GM23338 (cell line): ENCODE measurements around the gene HTR6. TPM values are rescaled to one million over a fixed set of nuclear protein-coding genes. Genes with fewer than 3 reads are reported as not detected.

Source experiments
- ATAC-seq: fragments of 200-7000 bp; cut with Tn5 transposase; 3 replicates; pipeline ENCODE4 v1.9.1; 2020
- DNase-seq: peaks from one replicate; pipeline ENCODE4 v3.0.0-alpha.2; 2015; ENCODE audit warnings: low spot score
- H2AFZ ChIP-seq: fragments of 200-600 bp; sonication (generic); 2 replicates; pipeline ENCODE4 v1.8.0; 2016; ENCODE audit warnings: antibody characterized with exemption, mild to moderate bottlenecking, moderate library complexity
- H3F3A ChIP-seq: fragments of 200-600 bp; sonication (generic); replicated peaks from 2 replicates; pipeline ENCODE4 v1.8.0; 2017; ENCODE audit warnings: antibody characterized with exemption, mixed run types, low read depth
- H3K27ac ChIP-seq: fragments of 200-600 bp; sonication (generic); 2 replicates; pipeline ENCODE4 v1.6.1; 2016; ENCODE audit warnings: low read depth
- H3K27me3 ChIP-seq: fragments of 200-600 bp; sonication (generic); 2 replicates; pipeline ENCODE4 v1.8.0; 2016; ENCODE audit warnings: mild to moderate bottlenecking, mixed run types, moderate library complexity; ENCODE audit not compliant: insufficient read depth
- H3K36me3 ChIP-seq: fragments of 200-600 bp; sonication (generic); 2 replicates; pipeline ENCODE4 v1.8.0; 2016; ENCODE audit warnings: mild to moderate bottlenecking; ENCODE audit not compliant: insufficient read depth
- H3K4me1 ChIP-seq: fragments of 200-600 bp; sonication (generic); 2 replicates; pipeline ENCODE4 v1.8.0; 2016; ENCODE audit warnings: mild to moderate bottlenecking, moderate library complexity; ENCODE audit not compliant: insufficient read depth
- H3K4me2 ChIP-seq: fragments of 200-600 bp; sonication (generic); 2 replicates; pipeline ENCODE4 v1.7.1; 2017; ENCODE audit warnings: mixed run types
- H3K4me3 ChIP-seq: fragments of 200-600 bp; sonication (generic); 2 replicates; pipeline ENCODE4 v1.6.1; 2016; ENCODE audit warnings: mixed run types
- H3K79me2 ChIP-seq: fragments of 200-600 bp; sonication (generic); replicated peaks from 2 replicates; pipeline ENCODE4 v1.8.0; 2017; ENCODE audit warnings: mild to moderate bottlenecking; ENCODE audit not compliant: insufficient read depth
- H3K9me2 ChIP-seq: fragments of 200-600 bp; sonication (generic); 2 replicates; pipeline ENCODE4 v1.8.0; 2017; ENCODE audit not compliant: insufficient read depth
- H4K20me1 ChIP-seq: fragments of 200-600 bp; sonication (generic); replicated peaks from 2 replicates; pipeline ENCODE4 v1.8.0; 2017; ENCODE audit warnings: mild to moderate bottlenecking; ENCODE audit not compliant: insufficient read depth
- H3K27ac Mint-ChIP-seq: 2 replicates; pipeline ENCODE4 v1.8.0; 2020; ENCODE audit warnings: inconsistent platforms, mild to moderate bottlenecking, moderate library complexity, mixed read lengths
- H3K27me3 Mint-ChIP-seq: 3 replicates; pipeline ENCODE4 v1.8.0; 2022; ENCODE audit warnings: low read depth, mild to moderate bottlenecking, moderate library complexity, mixed read lengths, inconsistent platforms; ENCODE audit not compliant: insufficient read depth, poor library complexity
- H3K36me3 Mint-ChIP-seq: 3 replicates; pipeline ENCODE4 v1.8.0; 2021; ENCODE audit warnings: low read depth, mild to moderate bottlenecking, inconsistent platforms, moderate library complexity, mixed read lengths
- H3K4me1 Mint-ChIP-seq: 3 replicates; pipeline ENCODE4 v1.8.0; 2020; ENCODE audit warnings: mild to moderate bottlenecking, inconsistent platforms, mixed read lengths
- H3K4me3 Mint-ChIP-seq: 3 replicates; pipeline ENCODE4 v1.8.0; 2021; ENCODE audit warnings: moderate library complexity, mild to moderate bottlenecking, inconsistent platforms, mixed read lengths
- H3K9me3 Mint-ChIP-seq: 3 replicates; pipeline ENCODE4 v1.8.0; 2020; ENCODE audit warnings: moderate library complexity, mild to moderate bottlenecking, inconsistent platforms, mixed read lengths
- CREB1 ChIP-seq: fragments of 250-450 bp; sonication (Bioruptor Pico); IDR thresholded peaks from 2 replicates; pipeline ENCODE4 v1.5.0; 2020; ENCODE audit warnings: low read depth, mild to moderate bottlenecking, moderate library complexity
- EZH2 ChIP-seq: fragments of 200-600 bp; sonication (generic); IDR thresholded peaks from one replicate; pipeline ENCODE4 v1.8.0; 2017; ENCODE audit warnings: antibody characterized with exemption, mild to moderate bottlenecking, low read depth; ENCODE audit not compliant: unreplicated experiment
- EZH2phosphoT487 ChIP-seq: fragments of 200-600 bp; sonication (generic); IDR thresholded peaks from one replicate; pipeline ENCODE4 v1.8.1; 2018; ENCODE audit warnings: antibody characterized with exemption; ENCODE audit not compliant: unreplicated experiment
- NANOG ChIP-seq: IDR thresholded peaks from 2 replicates; pipeline ENCODE4 v1.6.1; 2016; ENCODE audit warnings: antibody characterized with exemption, borderline replicate concordance
- POLR2AphosphoS5 ChIP-seq: IDR thresholded peaks from 2 replicates; pipeline ENCODE4 v1.6.1; 2016; ENCODE audit warnings: antibody characterized with exemption, low read depth
- STAT1 ChIP-seq: IDR thresholded peaks from one replicate; pipeline ENCODE4 v1.6.1; 2016; ENCODE audit warnings: antibody characterized with exemption; ENCODE audit not compliant: unreplicated experiment
- ZNF114 ChIP-seq: fragments of 250-450 bp; sonication (Bioruptor Pico); IDR thresholded peaks from 2 replicates; pipeline ENCODE4 v1.5.0; 2020; ENCODE audit warnings: mild to moderate bottlenecking, moderate library complexity
- ZNF331 ChIP-seq: fragments of 250-450 bp; sonication (Bioruptor Pico); IDR thresholded peaks from 2 replicates; pipeline ENCODE4 v1.5.0; 2020; ENCODE audit warnings: low read depth, mild to moderate bottlenecking, moderate library complexity
- polyA plus RNA-seq: library from polyadenylated mRNA; unstranded; fragments of >200 nt; fragmentation: Nextera tagmentation; extraction: Ambion mirVana; gene quantifications from 2 replicates; pipeline ENCODE4 v1.2.1, GENCODE V29; 2016
- total RNA-seq: library from RNA; depleted of rRNA; stranded (reverse); fragments of >200 nt; shearing (Covaris generic); gene quantifications from 2 replicates; pipeline ENCODE4 v1.2.3, GENCODE V29; 2014
- TF ChIP-seq, protein P1 (sequence below): IDR thresholded peaks from 2 replicates; pipeline ENCODE4 v1.6.1; 2016; ENCODE audit warnings: antibody characterized with exemption
- TF ChIP-seq, protein P2 (sequence below): IDR thresholded peaks from one replicate; pipeline ENCODE4 v1.6.1; 2018; ENCODE audit warnings: antibody characterized with exemption; ENCODE audit not compliant: unreplicated experiment
- TF ChIP-seq, protein P3 (sequence below): fragments of 250-450 bp; sonication (Bioruptor Pico); IDR thresholded peaks from 2 replicates; pipeline ENCODE4 v1.5.0; 2020; ENCODE audit warnings: mild to moderate bottlenecking, moderate library complexity

The HTR6 gene
- total and polyA plus RNA-seq, 2 experiments from 2014 or later = 0.26 to 0.66 TPM

- H3K27me3 Mint-ChIP-seq = peaks cover 2% of the 10 kb centered on the region
- no peak overlapping the region for H3K4me3 ChIP-seq
- 0 out of 2 replicates have a peak overlapping the region, but pooled peaks have one; percentile 37 for H3K4me2 ChIP-seq
- no peaks in the 10 kb centered on the region for H3F3A ChIP-seq
- peaks cover 11% of the 10 kb centered on the region for H3K4me1 ChIP-seq
- TF ChIP-seq ZNF331 (no peak), EZH2phosphoT487 (no peak), NANOG (no peak), STAT1 (no peak), CREB1 (CRISPR knock-in tag) (no peak), POLR2AphosphoS5 (no peak), ZNF114 (CRISPR knock-in tag) (no peak), EZH2 (no peak)
- TF ChIP-seq, protein P1, sequence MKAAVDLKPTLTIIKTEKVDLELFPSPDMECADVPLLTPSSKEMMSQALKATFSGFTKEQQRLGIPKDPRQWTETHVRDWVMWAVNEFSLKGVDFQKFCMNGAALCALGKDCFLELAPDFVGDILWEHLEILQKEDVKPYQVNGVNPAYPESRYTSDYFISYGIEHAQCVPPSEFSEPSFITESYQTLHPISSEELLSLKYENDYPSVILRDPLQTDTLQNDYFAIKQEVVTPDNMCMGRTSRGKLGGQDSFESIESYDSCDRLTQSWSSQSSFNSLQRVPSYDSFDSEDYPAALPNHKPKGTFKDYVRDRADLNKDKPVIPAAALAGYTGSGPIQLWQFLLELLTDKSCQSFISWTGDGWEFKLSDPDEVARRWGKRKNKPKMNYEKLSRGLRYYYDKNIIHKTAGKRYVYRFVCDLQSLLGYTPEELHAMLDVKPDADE = no peak
- TF ChIP-seq, protein P2, sequence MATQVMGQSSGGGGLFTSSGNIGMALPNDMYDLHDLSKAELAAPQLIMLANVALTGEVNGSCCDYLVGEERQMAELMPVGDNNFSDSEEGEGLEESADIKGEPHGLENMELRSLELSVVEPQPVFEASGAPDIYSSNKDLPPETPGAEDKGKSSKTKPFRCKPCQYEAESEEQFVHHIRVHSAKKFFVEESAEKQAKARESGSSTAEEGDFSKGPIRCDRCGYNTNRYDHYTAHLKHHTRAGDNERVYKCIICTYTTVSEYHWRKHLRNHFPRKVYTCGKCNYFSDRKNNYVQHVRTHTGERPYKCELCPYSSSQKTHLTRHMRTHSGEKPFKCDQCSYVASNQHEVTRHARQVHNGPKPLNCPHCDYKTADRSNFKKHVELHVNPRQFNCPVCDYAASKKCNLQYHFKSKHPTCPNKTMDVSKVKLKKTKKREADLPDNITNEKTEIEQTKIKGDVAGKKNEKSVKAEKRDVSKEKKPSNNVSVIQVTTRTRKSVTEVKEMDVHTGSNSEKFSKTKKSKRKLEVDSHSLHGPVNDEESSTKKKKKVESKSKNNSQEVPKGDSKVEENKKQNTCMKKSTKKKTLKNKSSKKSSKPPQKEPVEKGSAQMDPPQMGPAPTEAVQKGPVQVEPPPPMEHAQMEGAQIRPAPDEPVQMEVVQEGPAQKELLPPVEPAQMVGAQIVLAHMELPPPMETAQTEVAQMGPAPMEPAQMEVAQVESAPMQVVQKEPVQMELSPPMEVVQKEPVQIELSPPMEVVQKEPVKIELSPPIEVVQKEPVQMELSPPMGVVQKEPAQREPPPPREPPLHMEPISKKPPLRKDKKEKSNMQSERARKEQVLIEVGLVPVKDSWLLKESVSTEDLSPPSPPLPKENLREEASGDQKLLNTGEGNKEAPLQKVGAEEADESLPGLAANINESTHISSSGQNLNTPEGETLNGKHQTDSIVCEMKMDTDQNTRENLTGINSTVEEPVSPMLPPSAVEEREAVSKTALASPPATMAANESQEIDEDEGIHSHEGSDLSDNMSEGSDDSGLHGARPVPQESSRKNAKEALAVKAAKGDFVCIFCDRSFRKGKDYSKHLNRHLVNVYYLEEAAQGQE = no peak
- TF ChIP-seq, protein P3, sequence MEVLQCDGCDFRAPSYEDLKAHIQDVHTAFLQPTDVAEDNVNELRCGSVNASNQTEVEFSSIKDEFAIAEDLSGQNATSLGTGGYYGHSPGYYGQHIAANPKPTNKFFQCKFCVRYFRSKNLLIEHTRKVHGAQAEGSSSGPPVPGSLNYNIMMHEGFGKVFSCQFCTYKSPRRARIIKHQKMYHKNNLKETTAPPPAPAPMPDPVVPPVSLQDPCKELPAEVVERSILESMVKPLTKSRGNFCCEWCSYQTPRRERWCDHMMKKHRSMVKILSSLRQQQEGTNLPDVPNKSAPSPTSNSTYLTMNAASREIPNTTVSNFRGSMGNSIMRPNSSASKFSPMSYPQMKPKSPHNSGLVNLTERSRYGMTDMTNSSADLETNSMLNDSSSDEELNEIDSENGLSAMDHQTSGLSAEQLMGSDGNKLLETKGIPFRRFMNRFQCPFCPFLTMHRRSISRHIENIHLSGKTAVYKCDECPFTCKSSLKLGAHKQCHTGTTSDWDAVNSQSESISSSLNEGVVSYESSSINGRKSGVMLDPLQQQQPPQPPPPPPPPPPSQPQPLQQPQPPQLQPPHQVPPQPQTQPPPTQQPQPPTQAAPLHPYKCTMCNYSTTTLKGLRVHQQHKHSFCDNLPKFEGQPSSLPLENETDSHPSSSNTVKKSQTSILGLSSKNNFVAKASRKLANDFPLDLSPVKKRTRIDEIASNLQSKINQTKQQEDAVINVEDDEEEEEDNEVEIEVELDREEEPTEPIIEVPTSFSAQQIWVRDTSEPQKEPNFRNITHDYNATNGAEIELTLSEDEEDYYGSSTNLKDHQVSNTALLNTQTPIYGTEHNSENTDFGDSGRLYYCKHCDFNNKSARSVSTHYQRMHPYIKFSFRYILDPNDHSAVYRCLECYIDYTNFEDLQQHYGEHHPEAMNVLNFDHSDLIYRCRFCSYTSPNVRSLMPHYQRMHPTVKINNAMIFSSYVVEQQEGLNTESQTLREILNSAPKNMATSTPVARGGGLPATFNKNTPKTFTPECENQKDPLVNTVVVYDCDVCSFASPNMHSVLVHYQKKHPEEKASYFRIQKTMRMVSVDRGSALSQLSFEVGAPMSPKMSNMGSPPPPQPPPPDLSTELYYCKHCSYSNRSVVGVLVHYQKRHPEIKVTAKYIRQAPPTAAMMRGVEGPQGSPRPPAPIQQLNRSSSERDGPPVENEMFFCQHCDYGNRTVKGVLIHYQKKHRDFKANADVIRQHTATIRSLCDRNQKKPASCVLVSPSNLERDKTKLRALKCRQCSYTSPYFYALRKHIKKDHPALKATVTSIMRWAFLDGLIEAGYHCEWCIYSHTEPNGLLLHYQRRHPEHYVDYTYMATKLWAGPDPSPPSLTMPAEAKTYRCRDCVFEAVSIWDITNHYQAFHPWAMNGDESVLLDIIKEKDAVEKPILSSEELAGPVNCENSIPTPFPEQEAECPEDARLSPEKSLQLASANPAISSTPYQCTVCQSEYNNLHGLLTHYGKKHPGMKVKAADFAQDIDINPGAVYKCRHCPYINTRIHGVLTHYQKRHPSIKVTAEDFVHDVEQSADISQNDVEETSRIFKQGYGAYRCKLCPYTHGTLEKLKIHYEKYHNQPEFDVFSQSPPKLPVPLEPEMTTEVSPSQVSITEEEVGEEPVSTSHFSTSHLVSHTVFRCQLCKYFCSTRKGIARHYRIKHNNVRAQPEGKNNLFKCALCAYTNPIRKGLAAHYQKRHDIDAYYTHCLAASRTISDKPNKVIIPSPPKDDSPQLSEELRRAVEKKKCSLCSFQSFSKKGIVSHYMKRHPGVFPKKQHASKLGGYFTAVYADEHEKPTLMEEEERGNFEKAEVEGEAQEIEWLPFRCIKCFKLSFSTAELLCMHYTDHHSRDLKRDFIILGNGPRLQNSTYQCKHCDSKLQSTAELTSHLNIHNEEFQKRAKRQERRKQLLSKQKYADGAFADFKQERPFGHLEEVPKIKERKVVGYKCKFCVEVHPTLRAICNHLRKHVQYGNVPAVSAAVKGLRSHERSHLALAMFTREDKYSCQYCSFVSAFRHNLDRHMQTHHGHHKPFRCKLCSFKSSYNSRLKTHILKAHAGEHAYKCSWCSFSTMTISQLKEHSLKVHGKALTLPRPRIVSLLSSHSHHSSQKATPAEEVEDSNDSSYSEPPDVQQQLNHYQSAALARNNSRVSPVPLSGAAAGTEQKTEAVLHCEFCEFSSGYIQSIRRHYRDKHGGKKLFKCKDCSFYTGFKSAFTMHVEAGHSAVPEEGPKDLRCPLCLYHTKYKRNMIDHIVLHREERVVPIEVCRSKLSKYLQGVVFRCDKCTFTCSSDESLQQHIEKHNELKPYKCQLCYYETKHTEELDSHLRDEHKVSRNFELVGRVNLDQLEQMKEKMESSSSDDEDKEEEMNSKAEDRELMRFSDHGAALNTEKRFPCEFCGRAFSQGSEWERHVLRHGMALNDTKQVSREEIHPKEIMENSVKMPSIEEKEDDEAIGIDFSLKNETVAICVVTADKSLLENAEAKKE (CRISPR knock-in tag) = no peak
- no peaks in the 10 kb centered on the region for H3K36me3 ChIP-seq
- ATAC-seq = peak; percentile 62
- H4K20me1 ChIP-seq = no peaks in the 10 kb centered on the region
- no peak overlapping the region; the same call in 2 of the 3 replicates for H3K4me3 Mint-ChIP-seq
- peak overlapping the region; percentile 20; the same call in 1 of the 2 replicates for H3K27ac ChIP-seq
- peak overlapping the region; percentile 30; the same call in 1 of the 2 replicates for H3K27ac Mint-ChIP-seq
- H3K4me1 Mint-ChIP-seq = peaks cover 21% of the 10 kb centered on the region
- H3K27me3 ChIP-seq = no peaks in the 10 kb centered on the region
- H3K9me3 Mint-ChIP-seq = no peaks in the 10 kb centered on the region
- no peaks in the 10 kb centered on the region for H3K9me2 ChIP-seq
- H3K79me2 ChIP-seq = no peaks in the 10 kb centered on the region
- H2AFZ ChIP-seq = no peak overlapping the region
- no peaks in the 10 kb centered on the region for H3K36me3 Mint-ChIP-seq
- peak; percentile 52 for DNase-seq
Measured at GRCh38 chr1:19720973-19721372, 56.3 kb downstream of the HTR6 start.
